ENCODE measurements around the gene MTRF1. TPM values are rescaled to one million over a fixed set of nuclear protein-coding genes. Genes with fewer than 3 reads are reported as not detected.

MTRF1 gene
- total and polyA plus RNA-seq, 12 donors, result 6.6 to 18.7 (median 10.3) TPM

DNA sequence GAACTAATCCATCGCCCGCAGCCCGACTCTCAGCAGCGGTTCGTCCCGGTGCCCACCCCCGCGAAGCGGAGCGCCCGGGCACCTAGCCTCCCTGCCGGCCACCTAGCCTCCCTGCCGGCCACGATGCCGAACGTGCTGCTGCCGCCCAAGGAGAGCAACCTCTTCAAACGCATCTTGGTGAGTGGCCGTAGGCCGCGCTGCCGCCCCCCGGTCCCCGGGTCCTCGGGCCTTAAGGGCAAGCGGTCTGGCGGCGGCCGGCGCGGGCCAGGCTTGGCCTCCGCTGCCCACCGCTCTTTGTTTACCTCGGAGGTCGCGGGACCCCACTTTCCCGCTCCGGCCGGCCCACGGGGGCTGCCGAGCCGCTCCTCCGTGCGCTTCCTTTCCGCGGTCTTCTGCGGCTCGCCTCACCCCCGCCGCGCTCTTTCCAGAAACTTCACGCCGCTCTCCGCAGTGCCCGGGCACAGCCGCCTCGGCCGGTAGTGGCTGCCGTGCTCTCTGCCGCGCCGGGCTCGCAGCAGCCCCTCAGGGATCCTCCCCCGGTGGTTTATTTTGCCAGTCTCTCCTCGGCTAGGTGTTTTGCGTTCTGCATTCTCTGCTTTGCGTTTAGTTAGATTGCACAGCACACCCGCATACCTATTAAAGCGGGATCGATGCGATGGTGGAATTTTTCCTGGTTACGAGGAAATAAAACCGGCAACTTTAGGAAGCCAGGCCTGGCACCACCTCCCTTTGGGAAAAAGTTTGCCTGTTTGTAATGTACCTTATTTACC lies 48.2 kb upstream of the MTRF1 start:
- H3K4me1 ChIP-seq, result peaks cover 0 to 46% (median 34%) of the 10 kb centered on the region in 9 donors
- peak overlapping the region; percentile 71 to 100 (median 97) for H3K4me3 ChIP-seq
- DNase-seq (peak; percentile 22 to 49), ATAC-seq (peak; percentile 65 to 82 (median 77))
- intact Hi-C loops (cut with DNase I), result loop anchor here in 3 of 10 donors (2.0 to 10.0 kb wide), 3 partner anchors 49 to 247 kb away; partner anchors contain the start of genes MTRF1 (in 3 of the 3) and WBP4 (in 1 of the 3)
- TF ChIP-seq, protein P1, sequence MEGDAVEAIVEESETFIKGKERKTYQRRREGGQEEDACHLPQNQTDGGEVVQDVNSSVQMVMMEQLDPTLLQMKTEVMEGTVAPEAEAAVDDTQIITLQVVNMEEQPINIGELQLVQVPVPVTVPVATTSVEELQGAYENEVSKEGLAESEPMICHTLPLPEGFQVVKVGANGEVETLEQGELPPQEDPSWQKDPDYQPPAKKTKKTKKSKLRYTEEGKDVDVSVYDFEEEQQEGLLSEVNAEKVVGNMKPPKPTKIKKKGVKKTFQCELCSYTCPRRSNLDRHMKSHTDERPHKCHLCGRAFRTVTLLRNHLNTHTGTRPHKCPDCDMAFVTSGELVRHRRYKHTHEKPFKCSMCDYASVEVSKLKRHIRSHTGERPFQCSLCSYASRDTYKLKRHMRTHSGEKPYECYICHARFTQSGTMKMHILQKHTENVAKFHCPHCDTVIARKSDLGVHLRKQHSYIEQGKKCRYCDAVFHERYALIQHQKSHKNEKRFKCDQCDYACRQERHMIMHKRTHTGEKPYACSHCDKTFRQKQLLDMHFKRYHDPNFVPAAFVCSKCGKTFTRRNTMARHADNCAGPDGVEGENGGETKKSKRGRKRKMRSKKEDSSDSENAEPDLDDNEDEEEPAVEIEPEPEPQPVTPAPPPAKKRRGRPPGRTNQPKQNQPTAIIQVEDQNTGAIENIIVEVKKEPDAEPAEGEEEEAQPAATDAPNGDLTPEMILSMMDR (IDR thresholded peaks at IDR 0.05), result peak in 1 of 9 donors; percentile 6
- H3K36me3 ChIP-seq, result no peaks in the 10 kb centered on the region
- H3K9me3 ChIP-seq, result no peaks in the 10 kb centered on the region
- H3K27ac ChIP-seq, result peak overlapping the region; percentile 77 to 96 (median 92)
- no peaks in the 10 kb centered on the region for H3K27me3 ChIP-seq
- WGBS, 2 donors, result 0% methylated on average over 71 to 73 of the region's 73 CpGs

DNA sequence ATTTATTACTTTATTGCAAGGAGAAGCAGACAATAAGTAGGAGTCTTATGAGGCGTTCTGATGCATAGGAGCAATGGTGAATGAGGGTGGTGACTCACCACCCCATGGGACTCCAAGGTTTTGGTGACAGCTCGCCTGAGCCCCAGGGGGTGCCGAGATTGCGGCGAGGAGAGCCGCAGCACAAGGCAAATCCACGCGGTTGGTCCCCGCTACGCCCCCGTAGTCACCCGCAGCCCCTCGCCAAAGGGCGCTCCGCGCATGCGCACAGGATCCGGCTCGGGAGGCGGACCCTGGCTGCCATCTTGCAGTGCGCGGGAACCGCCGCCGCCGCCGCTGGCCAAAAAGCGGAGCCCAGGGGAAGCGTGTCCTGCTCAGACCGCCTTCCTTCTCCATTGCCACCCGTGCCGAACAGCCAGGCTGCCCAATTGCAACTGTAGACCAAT lies 47.6 kb upstream of the MTRF1 start, which contains the start of gene NAA16:
TSS of gene NAA16 (plus strand) at position 305 of the 443 bp plus-strand sequence. CDS start 262 bp downstream, outside the sequence.
- no peaks in the 10 kb centered on the region for H3K9me3 ChIP-seq
- intact Hi-C loops (cut with DNase I), result loop anchor here in 2 of 10 donors (5.0 to 10.0 kb wide), 2 partner anchors 49 to 246 kb away; partner anchors contain the start of genes MTRF1 (in 2 of the 2) and WBP4 (in 1 of the 2)
- WGBS, 2 donors, result 0 to 1% methylated on average over 29 to 32 of the region's 32 CpGs
- peak within 1 kb of the TSS; percentile 77 to 96 (median 92) for H3K27ac ChIP-seq
- H3K4me3 ChIP-seq, result peak within 1 kb of the TSS; percentile 71 to 100 (median 97)
- TF ChIP-seq, protein P1 (IDR thresholded peaks at IDR 0.05), result peak in 2 of 9 donors; percentile 9 to 18
- H3K27me3 ChIP-seq, result no peaks in the 10 kb centered on the region
- peak; percentile 94 to 96 for DNase-seq
- no peaks in the 10 kb centered on the region for H3K36me3 ChIP-seq
- ATAC-seq, result peak; percentile 96 to 98 (median 96)
- H3K4me1 ChIP-seq, result peaks cover 0 to 46% (median 34%) of the 10 kb centered on the region in 9 donors

DNA sequence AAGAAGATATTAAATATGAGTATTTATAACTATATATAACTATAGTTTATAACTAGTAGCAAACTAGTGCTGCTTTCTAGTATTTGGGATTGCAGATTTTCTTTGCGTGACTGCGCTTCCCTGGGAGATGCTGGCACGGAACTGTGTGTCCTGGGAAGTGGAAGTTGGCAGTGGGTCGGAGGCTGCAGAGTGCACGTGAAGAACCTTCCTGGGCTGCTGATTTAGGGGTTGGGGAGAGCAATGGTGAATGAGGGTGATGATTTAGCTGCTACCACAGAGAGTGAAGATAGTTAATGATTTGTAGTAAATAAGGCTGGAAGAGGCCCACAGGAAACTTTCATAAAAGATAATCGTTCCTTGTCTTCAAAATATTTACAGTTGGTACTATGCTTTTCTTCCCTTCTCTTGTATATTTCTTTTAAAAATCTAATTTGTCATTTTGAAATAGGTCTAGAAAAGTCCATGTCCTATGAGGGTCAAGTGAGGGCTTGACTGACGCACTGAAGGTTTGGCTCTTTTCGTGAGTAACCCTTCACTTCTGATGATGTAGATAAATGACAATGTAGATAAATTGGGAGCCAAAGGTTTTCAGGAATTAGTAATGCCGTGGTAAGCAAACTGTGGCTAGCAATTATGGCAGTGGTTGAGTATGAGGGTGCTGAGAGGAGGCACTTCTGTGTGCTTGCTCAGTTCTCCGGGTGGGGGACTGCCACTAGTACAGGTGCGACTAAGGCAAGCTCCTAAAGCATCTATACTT lies 44.7 kb upstream of the MTRF1 start:
- TF ChIP-seq, protein P1 (IDR thresholded peaks at IDR 0.05), result no peak
- 88 to 92% methylated on average over 11 of the region's 11 CpGs for WGBS, 2 donors
- no peaks in the 10 kb centered on the region for H3K9me3 ChIP-seq
- ATAC-seq (no peak), DNase-seq (no peak)
- intact Hi-C loops (cut with DNase I), result loop anchor here in 1 of 10 donors (5.0 kb wide), 1 partner anchor 46 kb away; the partner anchor contains the start of gene MTRF1
- no peak overlapping the region for H3K27ac ChIP-seq
- no peak overlapping the region for H3K4me3 ChIP-seq
- peaks cover 0 to 20% (median 10%) of the 10 kb centered on the region in 9 donors for H3K4me1 ChIP-seq
- no peaks in the 10 kb centered on the region for H3K36me3 ChIP-seq
- H3K27me3 ChIP-seq, result no peaks in the 10 kb centered on the region
